ENCODE measurements around the gene C1QL4.

DNA sequence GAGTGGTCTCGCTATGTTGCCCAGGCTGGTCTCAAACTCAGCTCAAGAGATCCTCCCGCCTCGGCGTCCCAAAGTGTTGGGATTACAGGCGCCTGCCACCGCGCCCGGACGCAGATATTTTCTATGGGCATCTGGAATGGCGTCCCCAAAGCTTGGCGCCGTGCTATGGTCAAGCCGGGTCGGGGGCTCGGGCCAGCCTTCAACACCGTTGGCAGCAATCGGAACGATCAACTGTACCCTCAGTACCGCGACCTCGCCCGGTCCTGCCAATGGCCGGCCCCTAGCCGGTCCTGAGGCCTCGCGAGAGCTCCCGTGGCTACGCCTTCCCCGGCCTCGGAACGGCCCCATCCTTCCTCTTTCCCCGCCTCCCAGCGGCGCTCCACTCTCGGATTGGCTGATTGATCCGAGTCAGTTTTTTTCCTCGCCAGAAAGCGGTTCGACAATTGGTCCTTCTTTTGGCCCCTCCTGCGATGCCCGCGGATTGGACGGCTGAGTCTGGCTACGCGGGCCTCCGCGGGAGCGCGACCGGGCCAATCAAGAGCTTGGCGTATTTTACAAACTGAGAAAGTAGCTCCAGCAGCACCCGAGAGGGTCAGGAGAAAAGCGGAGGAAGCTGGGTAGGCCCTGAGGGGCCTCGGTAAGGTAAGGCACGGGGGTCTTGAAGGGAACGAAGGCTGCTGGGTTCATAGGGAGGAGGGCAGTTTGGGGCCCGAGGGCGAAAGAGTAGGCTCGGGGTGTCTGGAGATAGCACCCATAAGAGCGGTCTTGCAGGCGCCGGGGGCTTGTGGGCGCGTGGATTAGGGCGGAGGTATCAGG is 14.1 kb downstream of the C1QL4 start, which contains the start of gene TROAP:
- TF ChIP-seq GATA2 (IDR thresholded peaks at IDR 0.05; ENCODE audit: low read depth, low read length) (peak; percentile 23), GATA3 (IDR thresholded peaks at IDR 0.05; ENCODE audit: low read depth, low read length) (no peak)

Measured in SH-SY5Y (cell line).